Mesenchymal stem cell (in vitro differentiated cells and primary cell): ENCODE results near the gene ZNF140.
A peak's percentile ranks its signal among the peaks of the same experiment; 100 is the strongest.

Source experiments
- DNase-seq: peaks from one replicate; pipeline ENCODE4 v3.0.0-alpha.2; 2013
- H2AFZ ChIP-seq: one replicate; pipeline ENCODE4 v1.6.1; 2013; ENCODE audit warnings: low read depth, mild to moderate bottlenecking, control low read depth, inconsistent platforms, low read length, moderate library complexity
- H2AK5ac ChIP-seq: 2 replicates; pipeline ENCODE4 v1.6.1; 2013; ENCODE audit warnings: low read length, moderate library complexity, mild to moderate bottlenecking, inconsistent platforms; ENCODE audit not compliant: severe bottlenecking
- H2BK120ac ChIP-seq: one replicate; pipeline ENCODE4 v1.6.1; 2013; ENCODE audit warnings: low read depth, mild to moderate bottlenecking, inconsistent platforms, low read length, moderate library complexity
- H2BK12ac ChIP-seq, 2 experiments: one replicate each; pipeline ENCODE4 v1.6.1; 2013; ENCODE audit warnings: inconsistent platforms in 2 of 2, low read length in 2 of 2, mild to moderate bottlenecking in 2 of 2, moderate library complexity in 2 of 2, control low read depth in 1 of 2
- H2BK15ac ChIP-seq: one replicate; pipeline ENCODE4 v1.6.1; 2013; ENCODE audit warnings: mild to moderate bottlenecking, low read depth, inconsistent platforms; ENCODE audit not compliant: poor library complexity, severe bottlenecking
- H2BK5ac ChIP-seq: 2 replicates; pipeline ENCODE4 v1.6.1; 2013; ENCODE audit warnings: low read depth, mild to moderate bottlenecking, low read length, control low read depth, inconsistent platforms; ENCODE audit not compliant: poor library complexity, severe bottlenecking
- H3K14ac ChIP-seq, 2 experiments: one replicate each; pipeline ENCODE4 v1.6.1; 2013; ENCODE audit warnings: inconsistent platforms in 2 of 2, low read length in 2 of 2, control low read depth in 1 of 2, mild to moderate bottlenecking in 1 of 2, moderate library complexity in 1 of 2
- H3K18ac ChIP-seq, 2 experiments: one replicate each; pipeline ENCODE4 v1.6.1; 2013; ENCODE audit warnings: inconsistent platforms in 2 of 2, low read length in 2 of 2, control low read depth in 1 of 2, low read depth in 1 of 2, mild to moderate bottlenecking in 1 of 2
- H3K23ac ChIP-seq, 2 experiments: one replicate each; pipeline ENCODE4 v1.6.1; 2013; ENCODE audit warnings: inconsistent platforms in 2 of 2, low read length in 2 of 2, mild to moderate bottlenecking in 2 of 2, moderate library complexity in 2 of 2, control low read depth in 1 of 2
- H3K27ac ChIP-seq: 2 replicates; pipeline ENCODE4 v1.5.1; 2013; ENCODE audit warnings: mild to moderate bottlenecking, moderate library complexity, low read length, control low read depth, inconsistent platforms; ENCODE audit not compliant: poor library complexity, severe bottlenecking
- H3K27me3 ChIP-seq, 2 experiments: 2 replicates each; pipeline versions ENCODE4 v1.6.1 to v1.7.0; 2013; ENCODE audit warnings: low read length in 2 of 2, mild to moderate bottlenecking in 2 of 2, moderate library complexity in 2 of 2, control low read depth in 1 of 2, inconsistent platforms in 1 of 2; ENCODE audit not compliant: control insufficient read depth in 1 of 2, insufficient read depth in 1 of 2
- H3K36me3 ChIP-seq, 2 experiments: 2 replicates each; pipeline versions ENCODE4 v1.6.1 to v1.7.0; 2013; ENCODE audit warnings: low read length in 2 of 2, control low read depth in 1 of 2, inconsistent platforms in 1 of 2, low read depth in 1 of 2, mild to moderate bottlenecking in 1 of 2; ENCODE audit not compliant: insufficient read depth in 2 of 2, control insufficient read depth in 1 of 2
- H3K4ac ChIP-seq, 2 experiments: one replicate each; pipeline ENCODE4 v1.6.1; 2013; ENCODE audit warnings: inconsistent platforms in 2 of 2, low read length in 2 of 2, mild to moderate bottlenecking in 2 of 2, moderate library complexity in 2 of 2, control low read depth in 1 of 2, low read depth in 1 of 2
- H3K4me1 ChIP-seq: 2 replicates; pipeline ENCODE4 v1.6.1; 2013; ENCODE audit warnings: low read depth, low read length, control low read depth; ENCODE audit not compliant: control insufficient read depth, insufficient read depth
- H3K4me2 ChIP-seq: 2 replicates; pipeline ENCODE4 v1.6.1; 2013; ENCODE audit warnings: low read length, mild to moderate bottlenecking, inconsistent platforms; ENCODE audit not compliant: poor library complexity, severe bottlenecking
- H3K4me3 ChIP-seq, 2 experiments: 2 replicates each; pipeline versions ENCODE4 v1.5.1 to v1.7.0; 2013; ENCODE audit warnings: low read length in 2 of 2, mild to moderate bottlenecking in 2 of 2, control low read depth in 1 of 2, low read depth in 1 of 2; ENCODE audit not compliant: insufficient read depth in 1 of 2
- H3K79me1 ChIP-seq: replicated peaks from 2 replicates; pipeline ENCODE4 v1.6.1; 2013; ENCODE audit warnings: mild to moderate bottlenecking, control low read depth, low read length, inconsistent platforms; ENCODE audit not compliant: poor library complexity, severe bottlenecking
- H3K9ac ChIP-seq: 2 replicates; pipeline ENCODE4 v1.7.0; 2013; ENCODE audit warnings: mild to moderate bottlenecking, low read length, moderate library complexity
- H3K9me3 ChIP-seq: 2 replicates; pipeline ENCODE4 v1.7.0; 2013; ENCODE audit warnings: mild to moderate bottlenecking, low read length; ENCODE audit not compliant: control insufficient read depth
- H4K8ac ChIP-seq: one replicate; pipeline ENCODE4 v1.6.1; 2013; ENCODE audit warnings: inconsistent platforms, mild to moderate bottlenecking, low read length, moderate library complexity
- H4K91ac ChIP-seq: one replicate; pipeline ENCODE4 v1.6.1; 2013; ENCODE audit warnings: mild to moderate bottlenecking, low read length, inconsistent platforms
- WGBS: methylation state at CpG from one replicate; pipeline ENCODE4 v1.1.7; 2013; ENCODE audit warnings: mixed read lengths; 5-methylcytosine and 5-hydroxymethylcytosine counted together

The ZNF140 gene

GRCh38 chr12:133063556-133063955, 17.2 kb upstream of the ZNF140 start:
- H4K8ac ChIP-seq: no peak overlapping the region
- no peak overlapping the region for H3K18ac ChIP-seq
- H3K14ac ChIP-seq: no peak overlapping the region
- no peak overlapping the region for H3K4me2 ChIP-seq
- no peak overlapping the region for H2AFZ ChIP-seq
- H3K9ac ChIP-seq: no peak overlapping the region
- no peaks in the 10 kb centered on the region for H3K4me1 ChIP-seq
- peaks cover 8 to 33% of the 10 kb centered on the region in 2 experiments for H3K36me3 ChIP-seq
- H3K27me3 ChIP-seq: no peaks in the 10 kb centered on the region
- no peak overlapping the region for H2BK120ac ChIP-seq
- H3K4me3 ChIP-seq: peak overlapping the region in 1 of 2 experiments; percentile 61
- no peak overlapping the region for H3K4ac ChIP-seq
- H2AK5ac ChIP-seq: no peak overlapping the region
- H3K9me3 ChIP-seq: peaks cover 98% of the 10 kb centered on the region
- H2BK5ac ChIP-seq: no peak overlapping the region
- no peak overlapping the region for H3K23ac ChIP-seq
- H2BK15ac ChIP-seq: no peak overlapping the region
- H3K27ac ChIP-seq: no peak overlapping the region
- H3K79me1 ChIP-seq: no peaks in the 10 kb centered on the region
- no peak for DNase-seq
- H2BK12ac ChIP-seq: no peak overlapping the region
- no peak overlapping the region for H4K91ac ChIP-seq
- WGBS: 93% methylated on average over 1 of the region's 1 CpG

- Histone ChIP-seq H3K27me3 (no peaks in the 10 kb centered on the region), H3K4me1 (no peaks in the 10 kb centered on the region), H4K91ac (no peak overlapping the region), H4K8ac (no peak overlapping the region), H2AK5ac (no peak overlapping the region), H2BK5ac (no peak overlapping the region), H3K4ac (no peak overlapping the region), H3K14ac (no peak overlapping the region), H3K18ac (no peak overlapping the region), H3K23ac (no peak overlapping the region), H3K4me2 (no peak overlapping the region), H3K4me3 (no peak overlapping the region), H2BK120ac (no peak overlapping the region), H3K9me3 (peaks cover 81% of the 10 kb centered on the region), H3K36me3 (no peaks in the 10 kb centered on the region), H3K79me1 (no peaks in the 10 kb centered on the region), H2AFZ (no peak overlapping the region), H2BK12ac (no peak overlapping the region), H2BK15ac (no peak overlapping the region), H3K27ac (no peak overlapping the region), H3K9ac (no peak overlapping the region)
- no CpG with 5 or more reads among the region's 2 CpGs for WGBS
- no peak for DNase-seq
Measured at GRCh38 chr12:133073836-133074235, 6.9 kb upstream of the ZNF140 start.

GRCh38 chr12:133080026-133080367, 726 bp upstream of the ZNF140 start:
- under 1% methylated on average over 22 of the region's 22 CpGs for WGBS
- Histone ChIP-seq H4K8ac (peak overlapping the region; percentile 91), H3K9ac (peak overlapping the region; percentile 99)

GRCh38 chr12:133081159-133081780, 547 bp downstream of the ZNF140 start:
- Histone ChIP-seq H3K14ac (peak overlapping the region in 1 of 2 experiments; percentile 37), H3K23ac (peak overlapping the region in 1 of 2 experiments; percentile 57), H2AK5ac (no peak overlapping the region), H2BK15ac (peak overlapping the region; percentile 44), H3K27ac (peak overlapping the region; percentile 91), H3K18ac (peak overlapping the region; percentile 80 to 94), H3K27me3 (no peaks in the 10 kb centered on the region), H4K8ac (peak overlapping the region; percentile 81), H3K79me1 (peaks cover 10% of the 10 kb centered on the region), H4K91ac (peak overlapping the region; percentile 97), H3K4me1 (no peaks in the 10 kb centered on the region), H3K4ac (peak overlapping the region; percentile 90 to 91), H3K36me3 (peaks cover 21 to 47% of the 10 kb centered on the region in 2 experiments), H3K9me3 (peaks cover 78% of the 10 kb centered on the region), H3K4me2 (peak overlapping the region; percentile 67), H2BK120ac (no peak overlapping the region), H2BK5ac (peak overlapping the region; percentile 71), H2AFZ (peak overlapping the region; percentile 83), H3K4me3 (peak overlapping the region; percentile 81 to 88), H2BK12ac (peak overlapping the region in 1 of 2 experiments; percentile 43), H3K9ac (peak overlapping the region; percentile 99)
- 48% methylated on average over 13 of the region's 17 CpGs for WGBS
- no peak for DNase-seq

More at GRCh38 chr12:133080026-133080367, 726 bp upstream of the ZNF140 start:
- H2BK5ac ChIP-seq: no peak overlapping the region
- peak; percentile 100 for DNase-seq
- H3K4me1 ChIP-seq: no peaks in the 10 kb centered on the region
- H3K9me3 ChIP-seq: peaks cover 72% of the 10 kb centered on the region
- H3K14ac ChIP-seq: no peak overlapping the region
- H3K79me1 ChIP-seq: peaks cover 8% of the 10 kb centered on the region
- peak overlapping the region; percentile 57 for H3K4me2 ChIP-seq
- peak overlapping the region; percentile 81 to 97 for H3K18ac ChIP-seq
- H3K27me3 ChIP-seq: no peaks in the 10 kb centered on the region
- H3K4ac ChIP-seq: peak overlapping the region; percentile 71 to 95
- no peak overlapping the region for H2BK15ac ChIP-seq
- peak overlapping the region; percentile 77 for H2BK120ac ChIP-seq
- no peak overlapping the region for H2AK5ac ChIP-seq
- peak overlapping the region; percentile 99 for H3K27ac ChIP-seq
- no peak overlapping the region for H3K23ac ChIP-seq
- no peak overlapping the region for H2BK12ac ChIP-seq
- peak overlapping the region; percentile 85 for H4K91ac ChIP-seq
- H3K4me3 ChIP-seq: peak overlapping the region; percentile 81 to 88
- H3K36me3 ChIP-seq: peaks cover 13 to 35% of the 10 kb centered on the region in 2 experiments
- H2AFZ ChIP-seq: peak overlapping the region; percentile 0
